Sigmoid colon (tissue), 4 donors: ENCODE results near the gene UBE2QL1.

Source experiments
- EP300 ChIP-seq, 4 donors: sonication (generic); formaldehyde crosslinking; IDR thresholded peaks; one replicate each; pipeline ENCODE4 v1.6.1; 2017; ENCODE audit warnings: antibody characterized with exemption in 4 of 4
- POLR2AphosphoS5 ChIP-seq, 4 donors: sonication (generic); formaldehyde crosslinking; IDR thresholded peaks; one replicate each; pipeline ENCODE4 v1.6.1; 2017; ENCODE audit warnings: antibody characterized with exemption in 4 of 4
- TF ChIP-seq, protein P1 (sequence below), 4 experiments: fragments of 450-650 bp in 3 of 4; fragments of 200-600 bp in 1 of 4; IDR thresholded peaks; one replicate each; pipeline ENCODE4 v1.5.1; 2016 to 2019; ENCODE audit warnings: antibody characterized with exemption in 4 of 4, mild to moderate bottlenecking in 3 of 4, moderate library complexity in 2 of 4

DNA sequence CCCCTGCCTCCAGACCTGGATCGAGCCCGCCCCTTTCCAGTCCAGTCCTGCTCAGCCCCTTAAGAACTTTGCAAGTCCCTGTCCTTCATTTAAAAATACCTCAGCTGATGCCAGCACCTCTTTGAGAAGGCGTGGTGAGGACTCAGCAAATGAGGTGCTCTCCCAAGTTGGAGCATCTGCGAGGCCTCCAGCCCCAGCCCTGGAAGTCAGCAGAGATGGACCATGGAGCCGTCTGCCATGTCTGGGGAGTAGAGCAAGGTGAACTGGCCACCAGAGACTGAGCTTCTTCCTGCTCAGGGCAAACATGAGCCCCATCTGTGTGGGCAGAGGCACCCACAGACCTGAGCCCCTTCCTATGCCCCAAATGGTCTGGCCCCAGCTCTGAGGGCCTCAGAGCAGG lies 71.5 kb downstream of the UBE2QL1 start:
- TF ChIP-seq EP300 (IDR thresholded peaks at IDR 0.05), result no peak
- TF ChIP-seq POLR2AphosphoS5 (IDR thresholded peaks at IDR 0.05), result no peak
- TF ChIP-seq, protein P1, sequence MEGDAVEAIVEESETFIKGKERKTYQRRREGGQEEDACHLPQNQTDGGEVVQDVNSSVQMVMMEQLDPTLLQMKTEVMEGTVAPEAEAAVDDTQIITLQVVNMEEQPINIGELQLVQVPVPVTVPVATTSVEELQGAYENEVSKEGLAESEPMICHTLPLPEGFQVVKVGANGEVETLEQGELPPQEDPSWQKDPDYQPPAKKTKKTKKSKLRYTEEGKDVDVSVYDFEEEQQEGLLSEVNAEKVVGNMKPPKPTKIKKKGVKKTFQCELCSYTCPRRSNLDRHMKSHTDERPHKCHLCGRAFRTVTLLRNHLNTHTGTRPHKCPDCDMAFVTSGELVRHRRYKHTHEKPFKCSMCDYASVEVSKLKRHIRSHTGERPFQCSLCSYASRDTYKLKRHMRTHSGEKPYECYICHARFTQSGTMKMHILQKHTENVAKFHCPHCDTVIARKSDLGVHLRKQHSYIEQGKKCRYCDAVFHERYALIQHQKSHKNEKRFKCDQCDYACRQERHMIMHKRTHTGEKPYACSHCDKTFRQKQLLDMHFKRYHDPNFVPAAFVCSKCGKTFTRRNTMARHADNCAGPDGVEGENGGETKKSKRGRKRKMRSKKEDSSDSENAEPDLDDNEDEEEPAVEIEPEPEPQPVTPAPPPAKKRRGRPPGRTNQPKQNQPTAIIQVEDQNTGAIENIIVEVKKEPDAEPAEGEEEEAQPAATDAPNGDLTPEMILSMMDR (IDR thresholded peaks at IDR 0.05), result no peak
